Amygdala (tissue), 56 donors: Measurements from ENCODE around the gene KSR1.
"Not testable (repeated sequence)": the region's sequence is repeated elsewhere in the genome, so short reads cannot be mapped to it uniquely, and the experiment has no call there.

Experiments
- DNase-seq, 56 donors: peaks; one replicate each; lab custom pipeline; 2025; lab: John Stamatoyannopoulos, UW

The KSR1 gene

GRCh38 chr17:27425991-27426390, 30.3 kb upstream of the KSR1 start:
- no peak for DNase-seq

- DNase-seq, result not testable (repeated sequence)
These were observed 29.8 kb upstream of the KSR1 start for GRCh38 chr17:27426471-27426870.

DNA sequence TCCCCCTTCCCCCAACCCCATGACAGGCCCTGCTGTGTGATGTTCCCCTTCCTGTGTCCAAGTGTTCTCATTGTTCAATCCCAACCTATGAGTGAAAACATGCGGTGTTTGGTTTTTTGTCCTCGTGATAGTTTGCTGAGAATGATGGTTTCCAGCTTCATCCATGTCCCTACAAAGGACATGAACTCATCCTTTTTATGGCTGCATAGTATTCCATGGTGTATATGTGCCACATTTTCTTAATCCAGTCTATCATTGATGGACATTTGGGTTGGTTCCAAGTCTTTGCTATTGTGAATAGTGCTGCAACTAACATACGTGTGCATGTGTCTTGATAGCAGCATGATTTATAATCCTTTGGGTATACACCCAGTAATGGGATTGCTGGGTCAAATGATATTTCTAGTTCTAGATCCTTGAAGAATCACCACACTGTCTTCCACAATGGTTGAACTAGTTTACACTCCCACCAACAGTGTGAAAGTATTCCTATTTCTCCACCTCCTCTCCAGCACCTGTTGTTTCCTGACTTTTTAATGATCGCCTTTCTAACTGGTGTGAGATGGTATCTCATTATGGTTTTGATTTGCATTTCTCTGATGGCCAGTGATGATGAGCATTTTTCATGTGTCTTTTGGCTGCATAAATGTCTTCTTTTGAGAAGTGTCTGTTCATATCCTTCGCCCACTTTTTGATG, 28.9 kb upstream of the KSR1 start:
- DNase-seq, result not testable (repeated sequence)

- no peak for DNase-seq
These were observed 27.3 kb upstream of the KSR1 start for GRCh38 chr17:27428781-27429505.

- DNase-seq, result no peak
These were observed 26.4 kb upstream of the KSR1 start for GRCh38 chr17:27429666-27430382.

GRCh38 chr17:27430383-27430840, 25.8 kb upstream of the KSR1 start:
- no peak for DNase-seq

GRCh38 chr17:27430882-27431491, 25.3 kb upstream of the KSR1 start:
- DNase-seq, result peak in 10 of 56 donors; percentile 1 to 16 (median 4)

DNA sequence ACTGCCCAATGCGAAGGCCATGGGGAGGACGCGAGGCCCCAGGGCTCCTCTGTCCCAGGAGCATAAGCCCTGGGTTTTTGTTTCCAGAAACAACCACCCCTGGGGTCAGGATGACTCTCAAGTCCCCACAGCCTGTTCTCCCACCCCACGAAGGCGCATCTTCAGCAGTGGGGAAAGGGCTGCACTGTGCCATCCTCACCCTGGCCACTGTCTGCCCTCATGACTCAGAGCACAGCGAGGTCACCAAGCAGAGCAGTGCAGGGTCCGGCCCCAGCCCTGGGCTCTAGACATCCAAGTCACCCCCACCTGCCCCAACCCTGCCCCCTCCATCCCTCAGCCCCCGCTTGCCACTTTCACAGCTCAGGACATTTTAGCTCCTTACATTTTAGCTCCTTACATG, 22.7 kb upstream of the KSR1 start:
- DNase-seq, result no peak

DNA sequence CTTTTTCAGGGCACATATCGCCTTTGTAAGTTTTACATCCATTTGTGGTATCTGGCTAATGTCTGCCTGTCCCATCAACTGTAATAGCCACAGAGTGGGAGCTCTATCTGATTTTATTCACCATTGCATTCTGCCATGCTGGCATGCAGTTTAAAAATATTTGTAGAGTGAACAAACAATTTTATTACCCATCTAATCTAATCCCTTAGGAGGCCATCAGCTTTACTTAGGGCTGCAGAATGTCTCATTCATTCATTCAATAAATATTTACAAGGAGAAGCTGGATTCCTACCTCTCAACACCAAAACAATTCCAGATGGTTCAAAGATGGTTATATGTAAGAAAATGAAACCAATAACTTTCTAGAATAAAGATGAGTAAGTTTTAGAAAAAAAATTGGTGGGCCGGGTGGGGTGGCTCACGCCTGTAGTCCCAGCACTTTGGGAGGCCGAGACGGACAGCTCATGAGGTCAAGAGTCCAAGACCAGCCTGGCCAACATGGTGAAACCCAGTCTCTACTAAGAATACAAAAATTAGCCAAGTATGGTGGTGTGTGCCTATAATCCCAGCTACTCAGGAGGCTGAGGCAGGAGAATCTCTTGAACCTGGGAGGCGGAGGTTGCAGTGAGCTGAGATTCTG, 20.7 kb upstream of the KSR1 start:
- not testable (repeated sequence) for DNase-seq

- peak in 5 of 56 donors; percentile 6 to 30 (median 9) for DNase-seq
These were observed 17.8 kb upstream of the KSR1 start for GRCh38 chr17:27438348-27438998.

- no peak for DNase-seq
These were observed 16.9 kb upstream of the KSR1 start for GRCh38 chr17:27439342-27439741.

- no peak for DNase-seq
These were observed 13.5 kb upstream of the KSR1 start for GRCh38 chr17:27442702-27443101.

DNA sequence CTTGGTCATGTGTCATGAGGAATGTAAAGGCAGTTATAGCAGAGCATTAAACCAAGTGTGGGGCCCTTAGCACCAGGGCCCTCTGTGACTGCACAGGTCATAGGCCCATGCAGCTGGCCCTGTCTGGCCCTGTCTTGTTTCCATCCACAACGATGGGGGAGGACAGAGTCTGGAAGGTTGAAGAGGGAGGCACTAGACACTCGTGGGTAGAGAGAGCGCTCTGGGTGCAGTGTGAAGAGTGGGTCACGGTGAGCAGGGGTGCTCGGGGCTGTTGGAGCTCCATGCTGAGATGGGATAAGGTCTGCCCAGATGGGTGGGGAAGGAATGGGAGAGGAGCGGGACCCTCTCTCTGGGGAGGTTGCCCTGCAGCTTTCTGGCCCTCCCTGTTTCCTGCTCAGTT, 12.8 kb upstream of the KSR1 start:
- no peak for DNase-seq

GRCh38 chr17:27445971-27446370, 10.3 kb upstream of the KSR1 start:
- no peak for DNase-seq

GRCh38 chr17:27446569-27447301, 9.5 kb upstream of the KSR1 start:
- DNase-seq, result no peak

- not testable (repeated sequence) for DNase-seq
These were observed 7.7 kb upstream of the KSR1 start for GRCh38 chr17:27448534-27448933.

- DNase-seq, result no peak
These were observed 6.7 kb upstream of the KSR1 start for GRCh38 chr17:27449541-27449940.

DNA sequence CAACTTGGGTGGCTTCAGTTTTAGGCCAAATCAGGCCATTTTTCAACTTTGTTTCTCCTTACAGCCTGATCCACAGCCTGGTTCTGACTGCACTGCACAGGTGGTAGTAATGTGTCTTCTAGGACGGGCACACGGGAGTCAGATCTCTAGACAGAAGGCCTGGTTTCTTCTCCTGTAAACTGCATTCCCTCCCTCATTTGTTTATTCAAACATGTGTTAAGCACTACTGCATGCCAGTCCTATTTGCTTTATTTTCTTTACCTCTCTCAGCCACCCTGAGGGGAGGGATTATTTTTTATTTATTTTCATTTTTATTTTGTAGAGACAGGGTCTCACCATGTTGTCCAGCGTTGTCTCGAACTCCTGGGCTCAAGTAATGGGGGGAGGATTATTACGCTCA, 6.3 kb upstream of the KSR1 start:
- no peak for DNase-seq

DNA sequence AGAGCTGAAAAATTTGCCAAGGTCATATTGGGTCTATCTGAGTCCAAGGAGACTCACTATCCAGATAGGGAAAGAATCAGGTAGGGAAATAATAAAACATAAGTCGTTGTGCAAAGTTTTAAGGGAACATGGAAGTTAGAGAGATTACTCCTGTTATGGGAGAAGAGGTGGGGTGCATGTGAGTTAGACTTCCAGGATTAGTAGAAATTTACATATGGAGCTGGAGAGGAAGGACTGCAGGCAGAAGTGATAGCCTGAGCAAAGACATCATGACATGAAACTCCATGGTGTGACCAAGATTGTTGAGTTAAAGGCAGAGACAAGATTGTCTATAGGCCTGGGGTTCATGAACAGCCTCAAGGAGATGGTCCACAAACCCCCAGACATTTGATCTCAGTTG, 5.8 kb upstream of the KSR1 start:
- no peak for DNase-seq
